OCI-LY7 (cell line): Measurements from ENCODE around the gene PITPNC1. TPM values are rescaled to one million over a fixed set of nuclear protein-coding genes. Genes with fewer than 3 reads are reported as not detected.
"Not testable (repeated sequence)": the region's sequence is repeated elsewhere in the genome, so short reads cannot be mapped to it uniquely, and the experiment has no call there.

Experiments used
- BruUV-seq: library from RNA; stranded (reverse); fragments of 400-500 nt; replicated peaks from 2 replicates; lab custom pipeline; 2021; lab: Mats Ljungman, UMichigan
- CTCF ChIA-PET: fragments of 300-600 bp; sonication (Branson Sonifier 250); formaldehyde crosslinking; loops from one replicate; lab custom pipeline; 2022; ENCODE audit warnings: antibody characterized with exemption; ENCODE audit not compliant: unreplicated experiment; lab: Charles Lee
- POLR2A ChIA-PET: fragments of 300-600 bp; sonication (Branson Sonifier 250); formaldehyde crosslinking; loops from one replicate; lab custom pipeline; 2022; ENCODE audit warnings: antibody characterized with exemption; lab: Charles Lee
- DNase-seq: peaks from one replicate; pipeline ENCODE4 v3.0.0-alpha.2; 2015; ENCODE audit warnings: low spot score
- H2AFZ ChIP-seq: fragments of 200-600 bp; sonication (generic), shearing (Covaris generic); 2 replicates; pipeline ENCODE4 v1.6.1; 2014; ENCODE audit warnings: mild to moderate bottlenecking, antibody characterized with exemption, low read length, moderate library complexity
- H3K27ac ChIP-seq: fragments of 200-600 bp; sonication (generic); 2 replicates; pipeline ENCODE4 v1.5.1; 2014; ENCODE audit warnings: mixed run types, low read depth, mild to moderate bottlenecking, moderate library complexity, low read length, inconsistent platforms; ENCODE audit not compliant: poor library complexity, severe bottlenecking
- H3K36me3 ChIP-seq: fragments of 200-600 bp; sonication (generic); 2 replicates; pipeline ENCODE4 v1.6.1; 2014; ENCODE audit warnings: mild to moderate bottlenecking, antibody characterized with exemption, low read length, moderate library complexity, mixed read lengths; ENCODE audit not compliant: insufficient read depth
- H3K4me1 ChIP-seq: fragments of 200-600 bp; sonication (generic); 2 replicates; pipeline ENCODE4 v1.5.1; 2014; ENCODE audit warnings: mild to moderate bottlenecking, low read length; ENCODE audit not compliant: insufficient read depth, poor library complexity, severe bottlenecking
- H3K4me2 ChIP-seq: fragments of 200-600 bp; sonication (generic); 2 replicates; pipeline ENCODE4 v1.6.1; 2014; ENCODE audit warnings: mild to moderate bottlenecking, low read length
- H3K4me3 ChIP-seq: fragments of 200-600 bp; sonication (generic); 2 replicates; pipeline ENCODE4 v1.5.1; 2014; ENCODE audit warnings: mild to moderate bottlenecking, low read depth, low read length; ENCODE audit not compliant: poor library complexity, severe bottlenecking
- H3K79me2 ChIP-seq: fragments of 200-600 bp; sonication (generic); 2 replicates; pipeline ENCODE4 v1.6.1; 2016; ENCODE audit warnings: low read depth, mild to moderate bottlenecking, low read length, moderate library complexity, mixed read lengths; ENCODE audit not compliant: insufficient read depth
- H3K9me2 ChIP-seq: fragments of 200-600 bp; sonication (generic); 2 replicates; pipeline ENCODE4 v1.6.1; 2016; ENCODE audit warnings: mild to moderate bottlenecking, low read length, mixed read lengths; ENCODE audit not compliant: insufficient read depth
- H3K9me3 ChIP-seq: fragments of 200-600 bp; sonication (generic); 2 replicates; pipeline ENCODE4 v1.6.1; 2014; ENCODE audit warnings: mild to moderate bottlenecking, mixed run types, low read length, mixed read lengths
- H4K20me1 ChIP-seq: fragments of 200-600 bp; sonication (generic); 2 replicates; pipeline ENCODE4 v1.6.1; 2014; ENCODE audit warnings: mild to moderate bottlenecking, antibody characterized with exemption, low read length, moderate library complexity, mixed read lengths; ENCODE audit not compliant: insufficient read depth
- CTCF ChIP-seq: fragments of 200-600 bp; sonication (generic); conservative IDR thresholded peaks from 2 replicates; pipeline ENCODE4 v1.5.1; 2014; ENCODE audit warnings: mild to moderate bottlenecking, antibody characterized with exemption, low read length, moderate library complexity, mixed read lengths
- EZH2phosphoT487 ChIP-seq: fragments of 200-600 bp; sonication (generic); IDR thresholded peaks from 2 replicates; pipeline ENCODE4 v1.6.1; 2018; ENCODE audit warnings: low read depth, borderline replicate concordance, mild to moderate bottlenecking, mixed run types, antibody characterized with exemption, low read length, moderate library complexity, mixed read lengths
- intact Hi-C: fragments of 100-400 bp; cut with micrococcal nuclease; formaldehyde crosslinking; loops from one replicate; pipeline ENCODE4 v1.10.0; 2022; ENCODE audit not compliant: unreplicated experiment
- total RNA-seq, 2 experiments: library from RNA; depleted of rRNA in 1 of 2; stranded (reverse); fragments of >200 nt in 1 of 2; shearing (Covaris generic) in 1 of 2; gene quantifications; 2 replicates each; pipeline ENCODE4 v1.2.3, GENCODE V29; 2014 to 2022

The PITPNC1 gene
- total RNA-seq, 2 experiments from 2014 or later: 14.3 to 21.1 TPM

GRCh38 chr17:67469208-67469980, 92.3 kb downstream of the PITPNC1 start:
- TF ChIP-seq CTCF (no peak), EZH2phosphoT487 (no peak)
- no peak overlapping the region for H3K27ac ChIP-seq
- H3K9me3 ChIP-seq: peaks cover 10% of the 10 kb centered on the region; the same call in 1 of the 2 replicates
- H3K4me3 ChIP-seq: no peak overlapping the region
- H2AFZ ChIP-seq: no peak overlapping the region
- peaks cover 46% of the 10 kb centered on the region for H3K4me1 ChIP-seq
- no TSS peak for BruUV-seq
- no peaks in the 10 kb centered on the region for H3K36me3 ChIP-seq
- no peaks in the 10 kb centered on the region for H3K9me2 ChIP-seq
- ChIA-PET CTCF (interaction anchor here (1.0 kb wide), 1 partner anchor 91 kb away, joined by 3 read pairs; no protein-coding TSS in a partner anchor), POLR2A (interaction anchor here (0.7 to 1.6 kb wide), 5 partner anchors 12 to 88 kb away, joined by 3 to 7 read pairs (median 4); no protein-coding TSS in a partner anchor)
- no peaks in the 10 kb centered on the region for H3K79me2 ChIP-seq
- H4K20me1 ChIP-seq: no peaks in the 10 kb centered on the region
- intact Hi-C loops: no loop called here
- no peak for DNase-seq
- H3K4me2 ChIP-seq: no peak overlapping the region

GRCh38 chr17:67470163-67470562, 93.1 kb downstream of the PITPNC1 start:
- CTCF ChIA-PET: interaction anchor here (0.6 to 1.0 kb wide), 2 partner anchors 91 to 92 kb away, joined by 3 read pairs; no protein-coding TSS in a partner anchor
- POLR2A ChIA-PET: interaction anchor here (0.8 to 1.6 kb wide), 4 partner anchors 12 to 89 kb away, joined by 3 to 7 read pairs (median 4); no protein-coding TSS in a partner anchor
- H3K79me2 ChIP-seq: no peaks in the 10 kb centered on the region
- intact Hi-C loops: no loop called here
- H3K9me3 ChIP-seq: peaks cover 10% of the 10 kb centered on the region; the same call in 1 of the 2 replicates
- no peaks in the 10 kb centered on the region for H3K36me3 ChIP-seq
- TF ChIP-seq EZH2phosphoT487: no peak
- no peak for TF ChIP-seq CTCF
- BruUV-seq: no TSS peak
- H3K4me3 ChIP-seq: no peak overlapping the region
- no peaks in the 10 kb centered on the region for H3K9me2 ChIP-seq
- H2AFZ ChIP-seq: no peak overlapping the region
- DNase-seq: no peak
- no peak overlapping the region for H3K4me2 ChIP-seq
- no peaks in the 10 kb centered on the region for H4K20me1 ChIP-seq
- H3K4me1 ChIP-seq: peaks cover 45% of the 10 kb centered on the region
- H3K27ac ChIP-seq: no peak overlapping the region

- no TSS peak for BruUV-seq
- no peak overlapping the region for H3K4me3 ChIP-seq
- H3K9me3 ChIP-seq: peaks cover 10% of the 10 kb centered on the region; the same call in 1 of the 2 replicates
- no peak overlapping the region for H3K27ac ChIP-seq
- POLR2A ChIA-PET: no interaction called here
- intact Hi-C loops: no loop called here
- no peak overlapping the region for H2AFZ ChIP-seq
- TF ChIP-seq EZH2phosphoT487 (no peak), CTCF (no peak)
- CTCF ChIA-PET: no interaction called here
- H4K20me1 ChIP-seq: no peaks in the 10 kb centered on the region
- peaks cover 43% of the 10 kb centered on the region for H3K4me1 ChIP-seq
- no peaks in the 10 kb centered on the region for H3K36me3 ChIP-seq
- H3K9me2 ChIP-seq: no peaks in the 10 kb centered on the region
- H3K4me2 ChIP-seq: no peak overlapping the region
- no peak for DNase-seq
- H3K79me2 ChIP-seq: no peaks in the 10 kb centered on the region
Measured at GRCh38 chr17:67471118-67471517, 94.0 kb downstream of the PITPNC1 start.

- BruUV-seq, CTCF ChIA-PET, H3K9me2 ChIP-seq, H2AFZ ChIP-seq, H3K36me3 ChIP-seq, H3K4me3 ChIP-seq, H3K79me2 ChIP-seq, H3K4me2 ChIP-seq, H3K27ac ChIP-seq, intact Hi-C loops, DNase-seq, H3K9me3 ChIP-seq, H4K20me1 ChIP-seq: not testable (repeated sequence)
- peaks cover 28% of the 10 kb centered on the region for H3K4me1 ChIP-seq
- POLR2A ChIA-PET: interaction anchor here (0.6 to 0.9 kb wide), 3 partner anchors 9 to 332 kb away, joined by 3 read pairs; no protein-coding TSS in a partner anchor
Measured at GRCh38 chr17:67472606-67473005, 95.5 kb downstream of the PITPNC1 start.
